Caco-2 (cell line): ENCODE data around the gene JMJD6. TPM values are rescaled to one million over a fixed set of nuclear protein-coding genes. Genes with fewer than 3 reads are reported as not detected.

Experiments
- BruUV-seq: library from RNA; stranded (reverse); fragments of 400-500 nt; replicated peaks from 2 replicates; lab custom pipeline; 2021; lab: Mats Ljungman, UMichigan
- CTCF ChIA-PET: fragments of 300-600 bp; sonication (Branson Sonifier 250); formaldehyde crosslinking; loops from one replicate; lab custom pipeline; 2022; ENCODE audit warnings: antibody characterized with exemption; lab: Charles Lee
- POLR2A ChIA-PET: fragments of 300-600 bp; sonication (Branson Sonifier 250); formaldehyde crosslinking; loops from one replicate; lab custom pipeline; 2022; ENCODE audit warnings: antibody characterized with exemption; lab: Charles Lee
- DNase-seq, 2 experiments: peaks; one replicate each; pipeline versions ENCODE4 v3.0.0 to v3.0.0-alpha.2; 2020 to 2022
- H3K27me3 ChIP-seq: replicated peaks from 2 replicates; pipeline ENCODE4 v1.6.0; 2011; ENCODE audit warnings: low read length; ENCODE audit not compliant: control insufficient read depth, insufficient read depth
- H3K36me3 ChIP-seq: 2 replicates; pipeline ENCODE4 v1.5.1; 2011; ENCODE audit warnings: low read length; ENCODE audit not compliant: control insufficient read depth, insufficient read depth
- H3K4me1 ChIP-seq: fragments of 250-450 bp; sonication (Bioruptor Pico); 2 replicates; pipeline ENCODE4 v1.5.1; 2020; ENCODE audit warnings: mild to moderate bottlenecking
- H3K4me3 ChIP-seq: 2 replicates; pipeline ENCODE4 v1.5.1; 2011; ENCODE audit warnings: low read depth, mild to moderate bottlenecking, control low read depth, low read length
- H3K9me3 ChIP-seq: fragments of 250-450 bp; sonication (Bioruptor Pico); 2 replicates; pipeline ENCODE4 v1.5.1; 2020; ENCODE audit warnings: mild to moderate bottlenecking, moderate library complexity
- H3K27ac Mint-ChIP-seq: one replicate; pipeline ENCODE4 v1.8.0; 2022; ENCODE audit warnings: mixed read lengths; ENCODE audit not compliant: unreplicated experiment
- H3K27me3 Mint-ChIP-seq: one replicate; pipeline ENCODE4 v1.8.0; 2022; ENCODE audit warnings: mixed read lengths; ENCODE audit not compliant: insufficient read depth, unreplicated experiment
- H3K36me3 Mint-ChIP-seq: one replicate; pipeline ENCODE4 v1.8.0; 2022; ENCODE audit warnings: mild to moderate bottlenecking, mixed read lengths; ENCODE audit not compliant: insufficient read depth, unreplicated experiment
- H3K4me1 Mint-ChIP-seq: one replicate; pipeline ENCODE4 v1.8.0; 2022; ENCODE audit warnings: low read depth, mixed read lengths; ENCODE audit not compliant: unreplicated experiment
- H3K4me3 Mint-ChIP-seq: one replicate; pipeline ENCODE4 v1.8.0; 2022; ENCODE audit warnings: mild to moderate bottlenecking, moderate library complexity, mixed read lengths; ENCODE audit not compliant: unreplicated experiment
- H3K9me3 Mint-ChIP-seq: one replicate; pipeline ENCODE4 v1.8.0; 2022; ENCODE audit warnings: mixed read lengths; ENCODE audit not compliant: unreplicated experiment
- intact Hi-C: fragments of 100-400 bp; cut with micrococcal nuclease; formaldehyde crosslinking; loops from one replicate; pipeline ENCODE4 v1.10.0; 2022; ENCODE audit not compliant: unreplicated experiment
- total RNA-seq: library from RNA; stranded (reverse); gene quantifications from 2 replicates; pipeline ENCODE4 v1.2.3, GENCODE V29; 2022
- TF ChIP-seq, protein P1 (sequence below), 2 experiments: fragments of 200-600 bp in 1 of 2; IDR thresholded peaks; 1 replicate in 1 of 2; 2 replicates in 1 of 2; pipeline versions ENCODE4 v1.5.1 to v1.8.0; 2011 to 2022; ENCODE audit warnings: antibody characterized with exemption in 1 of 2, control low read depth in 1 of 2, inconsistent platforms in 1 of 2, low read depth in 1 of 2, low read length in 1 of 2, mild to moderate bottlenecking in 1 of 2, moderate library complexity in 1 of 2; ENCODE audit not compliant: insufficient read depth in 1 of 2, severe bottlenecking in 1 of 2, unreplicated experiment in 1 of 2

JMJD6 gene
- total RNA-seq, 1 experiment from 2014 or later: 37.4 TPM

DNA sequence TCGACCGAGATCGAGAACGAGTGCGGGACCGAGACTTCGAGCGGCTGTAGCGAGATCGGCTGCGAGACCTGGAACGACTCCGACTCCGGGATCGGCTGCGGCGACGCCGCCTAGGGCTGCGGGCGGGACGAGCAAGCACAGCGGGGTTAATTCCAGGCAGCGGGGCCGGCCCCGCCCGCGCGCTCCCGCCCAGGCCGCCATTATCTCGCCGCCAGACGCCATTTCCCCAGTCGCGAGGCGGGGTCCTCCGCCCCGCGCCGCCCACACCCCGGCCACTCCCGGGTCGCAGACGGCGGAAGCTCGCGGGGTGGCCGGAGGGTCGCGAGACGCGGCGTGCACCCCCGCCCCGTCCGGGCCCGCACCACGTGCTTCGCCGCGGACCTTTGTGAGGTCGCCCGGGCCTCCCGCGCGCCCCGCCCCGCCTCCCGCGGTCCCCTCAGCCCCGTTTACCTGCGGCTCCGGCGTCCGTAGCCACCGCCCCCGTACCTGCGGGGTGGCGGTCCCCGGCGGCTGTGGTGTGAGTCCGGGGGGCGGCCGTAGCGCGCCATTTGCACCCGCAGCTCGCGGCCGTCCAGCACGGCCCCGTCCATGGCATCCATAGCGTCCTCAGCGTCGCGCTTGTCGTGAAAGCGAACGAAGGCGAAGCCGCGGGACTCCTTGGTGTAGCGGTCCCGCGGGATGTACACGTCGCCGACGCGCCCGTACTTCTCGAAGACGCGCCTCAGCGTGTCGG, 10.1 kb upstream of the JMJD6 start:
- Mint-ChIP-seq H3K4me3 (peak overlapping the region; percentile 96), H3K27me3 (no peaks in the 10 kb centered on the region), H3K9me3 (no peaks in the 10 kb centered on the region), H3K27ac (peak overlapping the region; percentile 96), H3K4me1 (peaks cover 21% of the 10 kb centered on the region), H3K36me3 (peaks cover 82% of the 10 kb centered on the region)
- BruUV-seq: no TSS peak
- Histone ChIP-seq H3K9me3 (no peaks in the 10 kb centered on the region), H3K36me3 (peaks cover 11% of the 10 kb centered on the region), H3K4me1 (peaks cover 18% of the 10 kb centered on the region), H3K27me3 (no peaks in the 10 kb centered on the region), H3K4me3 (peak overlapping the region; percentile 97)
- TF ChIP-seq, protein P1, sequence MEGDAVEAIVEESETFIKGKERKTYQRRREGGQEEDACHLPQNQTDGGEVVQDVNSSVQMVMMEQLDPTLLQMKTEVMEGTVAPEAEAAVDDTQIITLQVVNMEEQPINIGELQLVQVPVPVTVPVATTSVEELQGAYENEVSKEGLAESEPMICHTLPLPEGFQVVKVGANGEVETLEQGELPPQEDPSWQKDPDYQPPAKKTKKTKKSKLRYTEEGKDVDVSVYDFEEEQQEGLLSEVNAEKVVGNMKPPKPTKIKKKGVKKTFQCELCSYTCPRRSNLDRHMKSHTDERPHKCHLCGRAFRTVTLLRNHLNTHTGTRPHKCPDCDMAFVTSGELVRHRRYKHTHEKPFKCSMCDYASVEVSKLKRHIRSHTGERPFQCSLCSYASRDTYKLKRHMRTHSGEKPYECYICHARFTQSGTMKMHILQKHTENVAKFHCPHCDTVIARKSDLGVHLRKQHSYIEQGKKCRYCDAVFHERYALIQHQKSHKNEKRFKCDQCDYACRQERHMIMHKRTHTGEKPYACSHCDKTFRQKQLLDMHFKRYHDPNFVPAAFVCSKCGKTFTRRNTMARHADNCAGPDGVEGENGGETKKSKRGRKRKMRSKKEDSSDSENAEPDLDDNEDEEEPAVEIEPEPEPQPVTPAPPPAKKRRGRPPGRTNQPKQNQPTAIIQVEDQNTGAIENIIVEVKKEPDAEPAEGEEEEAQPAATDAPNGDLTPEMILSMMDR (IDR thresholded peaks at IDR 0.05; ENCODE audit: insufficient read depth in 1 of 2, low read depth in 1 of 2, low read length in 1 of 2, severe bottlenecking in 1 of 2, unreplicated experiment in 1 of 2): peak; percentile 8 to 15
- peak; percentile 75 to 82 for DNase-seq
- ChIA-PET CTCF (interaction anchor here (0.7 to 1.4 kb wide), 2 partner anchors 9 kb away, joined by 3 to 4 read pairs; partner anchors contain the start of gene METTL23), POLR2A (interaction anchor here (0.6 to 1.6 kb wide), 5 partner anchors 9 to 555 kb away, joined by 3 to 17 read pairs (median 5); no protein-coding TSS in a partner anchor)
- intact Hi-C loops: loop anchor here (1.0 kb wide), 1 partner anchor 25 kb away; no protein-coding TSS in a partner anchor

DNA sequence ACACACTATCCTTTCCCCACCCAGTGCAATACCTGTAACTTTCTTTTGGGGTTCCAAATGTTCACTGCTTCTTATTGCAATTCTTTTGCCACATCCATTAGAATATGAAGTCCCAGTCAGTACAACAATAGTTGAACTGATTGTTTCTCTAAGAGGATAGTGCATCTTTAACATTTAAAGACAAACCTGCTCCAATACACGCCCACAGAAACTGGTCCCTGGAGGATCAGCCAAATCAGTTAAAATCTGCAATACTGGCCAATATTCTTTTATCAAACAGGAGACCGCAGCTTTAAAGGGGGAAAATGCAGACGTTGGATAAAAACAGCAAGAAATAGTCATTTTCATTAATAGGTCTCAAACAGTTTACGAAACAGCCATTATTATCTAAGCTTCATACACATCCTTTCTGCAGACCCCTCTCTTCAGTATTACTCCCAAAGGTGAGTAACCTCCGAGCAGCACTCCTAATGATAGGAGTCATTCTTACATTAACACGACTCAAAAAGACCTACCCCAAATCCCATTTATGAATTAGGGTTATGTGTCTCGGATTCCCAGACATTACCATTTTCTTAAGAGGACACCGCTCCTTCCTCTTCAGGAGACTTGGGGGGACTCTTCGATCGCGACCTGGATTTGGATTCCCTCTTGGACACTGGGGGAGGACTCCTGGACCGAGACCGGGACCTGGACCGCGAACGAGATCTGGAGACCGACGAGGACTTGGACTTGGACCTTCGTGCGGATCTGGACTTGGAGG, 9.4 kb upstream of the JMJD6 start:
- BruUV-seq: no TSS peak
- TF ChIP-seq, protein P1 (IDR thresholded peaks at IDR 0.05; ENCODE audit: insufficient read depth in 1 of 2, low read depth in 1 of 2, low read length in 1 of 2, severe bottlenecking in 1 of 2, unreplicated experiment in 1 of 2): no peak
- CTCF ChIA-PET: interaction anchor here (1.4 kb wide), 1 partner anchor 8 kb away, joined by 4 read pairs; the partner anchor contains the start of gene METTL23

DNA sequence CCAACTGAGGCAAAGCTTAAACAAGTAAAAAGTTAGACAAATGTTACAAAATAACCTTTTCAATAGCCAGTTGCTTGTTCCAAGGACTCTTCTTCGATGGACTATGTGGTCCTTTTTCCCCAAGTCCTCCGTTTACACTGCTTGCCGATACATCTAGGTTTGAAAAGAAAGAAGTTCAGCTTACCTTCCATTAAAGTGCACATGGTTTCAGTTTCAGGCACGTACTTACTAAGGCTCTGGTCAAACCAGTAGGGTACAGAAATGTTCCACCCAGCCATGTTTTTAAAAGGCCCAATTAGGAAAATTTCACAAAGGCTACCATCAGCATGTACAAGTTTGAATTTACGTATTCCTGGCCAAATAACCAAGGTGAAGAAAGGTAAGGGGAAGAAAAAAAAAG, 8.6 kb upstream of the JMJD6 start:
- TF ChIP-seq, protein P1 (IDR thresholded peaks at IDR 0.05; ENCODE audit: insufficient read depth in 1 of 2, low read depth in 1 of 2, low read length in 1 of 2, severe bottlenecking in 1 of 2, unreplicated experiment in 1 of 2): no peak
- ChIA-PET CTCF (interaction anchor here (0.7 to 1.4 kb wide), 2 partner anchors 8 to 46 kb away, joined by 3 to 4 read pairs; partner anchors contain the start of gene METTL23), POLR2A (no interaction called here)
- no TSS peak for BruUV-seq
- H3K4me3 Mint-ChIP-seq: peak overlapping the region; percentile 96
- DNase-seq: no peak
- intact Hi-C loops: no loop called here
- Histone ChIP-seq H3K9me3 (no peaks in the 10 kb centered on the region), H3K36me3 (peaks cover 11% of the 10 kb centered on the region), H3K4me3 (peak overlapping the region; percentile 29), H3K27me3 (no peaks in the 10 kb centered on the region), H3K4me1 (peaks cover 18% of the 10 kb centered on the region)
- peaks cover 21% of the 10 kb centered on the region for H3K4me1 Mint-ChIP-seq
- no peaks in the 10 kb centered on the region for H3K27me3 Mint-ChIP-seq
- peak overlapping the region; percentile 96 for H3K27ac Mint-ChIP-seq
- H3K36me3 Mint-ChIP-seq: peaks cover 88% of the 10 kb centered on the region
- H3K9me3 Mint-ChIP-seq: no peaks in the 10 kb centered on the region

More for the DNA sequence above, 9.4 kb upstream of the JMJD6 start:
- H3K4me3 ChIP-seq: peak overlapping the region; percentile 97
- Mint-ChIP-seq H3K4me3 (peak overlapping the region; percentile 96), H3K36me3 (peaks cover 82% of the 10 kb centered on the region), H3K9me3 (no peaks in the 10 kb centered on the region), H3K27ac (peak overlapping the region; percentile 96), H3K27me3 (no peaks in the 10 kb centered on the region), H3K4me1 (peaks cover 21% of the 10 kb centered on the region)
- intact Hi-C loops: no loop called here
- peaks cover 11% of the 10 kb centered on the region for H3K36me3 ChIP-seq
- no peaks in the 10 kb centered on the region for H3K9me3 ChIP-seq
- no peak for DNase-seq
- peaks cover 18% of the 10 kb centered on the region for H3K4me1 ChIP-seq
- no peaks in the 10 kb centered on the region for H3K27me3 ChIP-seq
- POLR2A ChIA-PET: interaction anchor here (0.7 to 1.1 kb wide), 2 partner anchors 8 to 555 kb away, joined by 4 to 9 read pairs; no protein-coding TSS in a partner anchor
